HS-5 (cell line): ENCODE measurements around the gene TBC1D24.

ENCODE experiments used
- DNase-seq: peaks from one replicate; pipeline ENCODE4 v3.0.0-alpha.2; 2012; ENCODE audit warnings: low read depth

Gene TBC1D24

DNA sequence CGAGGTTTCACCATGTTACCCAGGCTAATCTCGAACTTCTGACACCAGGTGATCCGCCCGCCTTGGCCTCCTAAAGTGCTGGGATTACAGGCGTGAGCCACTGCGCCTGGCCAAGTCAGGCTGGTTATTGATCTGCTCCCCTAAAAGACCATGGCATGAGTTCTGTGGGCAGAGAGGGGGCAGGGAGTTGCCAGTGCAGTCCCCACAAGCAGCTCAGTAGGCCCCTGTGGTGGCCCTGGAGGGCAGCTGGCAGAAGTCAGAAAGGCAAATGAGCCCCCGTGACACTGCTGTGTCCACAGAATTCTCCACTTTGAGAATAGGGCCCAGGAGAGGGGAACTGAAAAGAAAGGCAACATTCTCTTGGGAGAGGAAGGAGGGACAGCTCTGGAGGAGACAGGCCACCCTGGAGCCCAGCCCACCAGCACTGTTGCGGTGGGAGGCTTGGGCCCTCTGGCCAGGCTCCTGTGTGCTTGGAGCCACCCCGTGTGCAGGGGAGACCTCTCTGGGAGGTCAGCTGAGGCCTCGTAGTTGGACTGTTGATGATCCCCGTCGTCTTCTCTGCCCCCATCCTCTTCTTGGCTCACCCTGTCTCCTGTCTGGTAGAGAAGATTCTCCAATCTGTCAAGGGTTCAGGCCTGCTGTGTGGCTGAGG is 43.2 kb downstream of the TBC1D24 start:
- no peak for DNase-seq

DNA sequence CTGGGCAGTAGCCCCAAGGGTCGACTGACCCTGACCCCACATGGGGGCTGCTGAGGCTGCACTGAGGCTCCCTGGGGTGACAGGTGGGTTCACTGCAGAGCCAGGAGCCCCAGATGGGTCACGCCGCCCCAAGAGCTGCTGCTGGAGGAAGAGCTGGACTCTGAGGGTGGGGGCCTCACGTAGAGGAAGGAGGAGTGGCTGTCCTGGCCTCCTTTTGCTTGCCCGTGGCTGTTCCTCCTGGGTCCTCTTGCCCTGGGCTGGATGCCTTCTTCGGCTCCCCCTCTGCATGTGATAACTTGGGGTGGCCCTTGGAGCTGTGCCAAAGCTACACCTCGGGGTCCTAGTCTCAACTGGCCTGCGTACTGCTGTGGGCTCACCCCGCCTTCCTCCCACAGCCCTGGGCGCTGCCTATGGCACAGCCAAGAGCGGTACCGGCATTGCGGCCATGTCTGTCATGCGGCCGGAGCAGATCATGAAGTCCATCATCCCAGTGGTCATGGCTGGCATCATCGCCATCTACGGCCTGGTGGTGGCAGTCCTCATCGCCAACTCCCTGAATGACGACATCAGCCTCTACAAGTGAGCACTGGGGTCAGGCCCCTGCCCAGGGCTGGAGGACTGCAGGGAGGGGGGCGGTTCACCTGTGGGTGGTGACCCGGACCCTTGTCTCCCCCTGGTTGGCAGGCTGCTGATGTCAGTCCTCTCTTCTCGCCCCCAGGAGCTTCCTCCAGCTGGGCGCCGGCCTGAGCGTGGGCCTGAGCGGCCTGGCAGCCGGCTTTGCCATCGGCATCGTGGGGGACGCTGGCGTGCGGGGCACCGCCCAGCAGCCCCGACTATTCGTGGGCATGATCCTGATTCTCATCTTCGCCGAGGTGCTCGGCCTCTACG is 44.1 kb downstream of the TBC1D24 start:
- DNase-seq: no peak

DNA sequence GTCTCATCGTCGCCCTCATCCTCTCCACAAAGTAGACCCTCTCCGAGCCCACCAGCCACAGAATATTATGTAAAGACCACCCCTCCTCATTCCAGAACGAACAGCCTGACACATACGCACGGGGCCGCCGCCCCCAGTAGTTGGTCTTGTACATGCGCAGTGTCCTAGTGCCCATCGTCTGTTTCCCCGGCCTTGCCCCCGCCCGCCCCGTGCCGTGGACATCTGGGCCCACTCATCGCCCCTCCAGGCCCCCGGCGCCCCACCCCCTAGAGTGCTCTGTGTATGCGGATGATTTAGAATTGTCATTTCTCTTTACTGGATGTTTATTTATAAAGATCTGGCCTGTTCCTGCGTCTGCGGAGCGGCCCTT is 44.8 kb downstream of the TBC1D24 start:
- DNase-seq: no peak

DNA sequence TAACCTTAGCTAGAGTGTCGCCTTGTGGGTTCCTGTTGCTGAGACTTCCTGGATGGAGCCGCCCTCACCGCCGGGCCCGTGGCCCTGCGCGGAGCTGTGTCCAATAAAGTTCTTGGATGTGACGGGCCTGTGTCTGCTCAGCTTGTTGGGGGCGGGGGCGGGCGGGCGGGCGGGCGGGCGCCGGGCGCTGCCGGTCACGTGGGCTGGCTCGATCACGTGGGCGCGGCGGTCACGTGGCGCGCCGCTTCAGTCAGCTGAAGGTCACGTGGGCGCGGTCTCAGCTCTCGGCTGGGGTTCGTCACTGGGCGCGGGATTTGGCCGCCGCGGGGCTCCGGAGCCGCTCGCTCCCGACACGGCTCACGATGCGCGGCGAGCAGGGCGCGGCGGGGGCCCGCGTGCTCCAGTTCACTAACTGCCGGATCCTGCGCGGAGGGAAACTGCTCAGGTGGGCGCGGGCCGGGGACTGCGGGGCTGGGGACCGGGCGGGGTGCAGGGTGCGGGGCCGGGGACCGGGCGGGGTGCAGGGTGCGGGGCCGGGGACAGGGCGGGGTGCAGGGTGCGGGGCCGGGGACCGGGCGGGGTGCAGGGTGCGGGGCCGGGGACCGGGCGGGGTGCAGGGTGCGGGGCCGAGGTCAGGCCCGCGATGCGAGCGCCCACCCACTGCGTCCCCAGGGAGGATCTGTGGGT is 45.3 kb downstream of the TBC1D24 start, which contains the start of gene AMDHD2:
Gene AMDHD2 (plus strand): TSS at position 275 of the 687 bp plus-strand sequence. CDS start 88 bp downstream, at position 363.
- DNase-seq: peak; percentile 39

DNA sequence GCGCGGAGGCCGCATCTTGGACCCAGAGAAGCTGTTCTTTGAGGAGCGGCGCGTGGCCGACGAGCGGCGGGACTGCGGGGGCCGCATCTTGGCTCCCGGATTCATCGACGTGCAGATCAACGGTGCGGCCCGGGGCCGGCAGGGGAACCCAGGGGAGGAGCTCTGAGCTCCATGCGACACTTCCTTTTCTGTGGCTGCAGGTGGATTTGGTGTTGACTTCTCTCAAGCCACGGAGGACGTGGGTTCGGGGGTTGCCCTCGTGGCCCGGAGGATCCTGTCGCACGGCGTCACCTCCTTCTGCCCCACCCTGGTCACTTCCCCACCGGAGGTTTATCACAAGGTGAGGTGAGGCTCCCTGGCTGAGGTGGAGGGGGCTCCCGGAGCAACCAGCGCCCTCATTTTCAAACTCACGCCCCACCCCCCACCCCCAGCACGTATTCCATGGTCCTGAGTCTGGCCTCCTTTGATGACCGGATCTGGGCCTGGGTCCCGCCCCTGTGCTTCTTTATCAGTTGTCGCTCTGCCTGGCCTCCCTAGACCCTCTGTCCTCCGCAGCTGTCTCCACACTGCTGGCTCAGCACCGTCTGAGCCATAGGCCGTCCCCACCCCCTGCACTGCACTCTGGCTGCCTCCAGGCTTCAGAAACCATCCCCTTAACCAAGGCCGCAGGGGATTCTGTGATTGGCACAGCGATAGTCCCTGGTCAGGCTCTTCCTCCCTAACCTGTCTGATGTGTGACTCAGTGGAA is 46.0 kb downstream of the TBC1D24 start:
- no peak for DNase-seq

DNA sequence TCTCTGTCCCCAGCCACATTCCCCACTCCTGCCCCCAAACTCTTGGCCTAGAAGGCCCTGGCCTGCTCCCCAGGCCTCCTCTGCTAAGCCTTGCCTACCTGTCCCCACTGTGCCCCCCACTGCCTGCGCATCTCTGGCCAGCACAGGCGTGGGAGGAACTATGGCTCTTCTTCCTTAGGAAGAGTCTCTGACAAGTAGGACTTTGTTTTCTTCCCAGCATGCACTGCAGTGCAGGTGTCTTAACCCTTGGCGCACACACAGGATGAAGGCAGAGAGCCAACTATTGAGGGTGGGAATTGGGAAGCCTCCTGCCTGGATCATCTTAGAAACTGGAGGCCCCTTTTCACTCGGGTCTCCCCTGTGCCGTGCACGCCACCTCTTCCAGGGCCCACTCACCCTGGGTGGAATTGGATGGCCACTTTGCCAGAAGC is 48.9 kb downstream of the TBC1D24 start:
- DNase-seq: no peak

DNA sequence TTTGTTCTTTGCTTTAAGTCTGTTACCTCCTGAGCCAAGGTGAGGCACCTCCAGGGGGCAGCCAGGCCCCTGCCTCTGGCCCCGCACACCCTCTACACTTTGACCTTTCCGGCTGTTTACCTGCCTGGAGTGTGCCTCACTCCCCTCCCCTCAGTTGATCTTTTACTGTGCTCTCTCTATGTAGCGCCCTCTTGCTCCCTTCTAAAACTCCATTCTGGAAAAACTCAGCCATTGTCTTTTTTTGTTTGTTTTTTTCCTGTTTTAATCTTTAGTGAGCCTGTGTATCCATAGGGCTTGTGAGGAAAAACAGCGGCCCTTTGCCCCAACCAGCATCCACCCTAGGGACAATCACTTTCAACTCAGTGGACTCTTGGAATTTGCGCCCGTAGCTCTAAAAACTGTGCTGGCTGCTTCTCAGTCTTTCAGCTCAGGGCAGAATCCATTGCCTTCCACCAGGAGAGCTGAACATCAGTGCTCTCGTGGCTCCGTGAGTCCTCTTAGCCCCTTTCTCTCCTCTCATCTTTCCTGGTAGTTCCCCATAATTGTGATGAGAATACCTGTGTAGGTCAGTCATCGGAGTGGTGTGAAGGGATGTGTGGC is 49.5 kb downstream of the TBC1D24 start:
- no peak for DNase-seq

DNA sequence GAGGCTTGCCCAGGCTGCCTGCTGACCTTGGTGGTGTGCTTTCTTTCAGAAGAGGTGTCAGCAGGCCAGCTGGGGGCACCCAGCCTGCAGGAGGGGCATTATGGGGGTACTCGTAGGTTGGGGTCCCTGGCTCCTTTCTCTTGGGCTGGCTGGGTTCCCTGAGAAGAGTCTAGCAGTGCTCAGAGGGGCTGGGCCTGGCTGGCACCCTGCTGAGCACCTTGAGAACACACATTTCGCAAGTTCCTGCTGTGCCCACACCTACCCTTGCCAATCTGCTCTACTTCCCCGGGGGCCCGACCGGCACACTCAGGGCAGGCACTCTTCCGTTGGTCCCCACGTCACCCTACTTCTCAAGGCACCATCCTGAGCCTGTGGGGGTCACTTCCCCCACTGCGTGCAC is 51.2 kb downstream of the TBC1D24 start:
- DNase-seq: no peak

DNA sequence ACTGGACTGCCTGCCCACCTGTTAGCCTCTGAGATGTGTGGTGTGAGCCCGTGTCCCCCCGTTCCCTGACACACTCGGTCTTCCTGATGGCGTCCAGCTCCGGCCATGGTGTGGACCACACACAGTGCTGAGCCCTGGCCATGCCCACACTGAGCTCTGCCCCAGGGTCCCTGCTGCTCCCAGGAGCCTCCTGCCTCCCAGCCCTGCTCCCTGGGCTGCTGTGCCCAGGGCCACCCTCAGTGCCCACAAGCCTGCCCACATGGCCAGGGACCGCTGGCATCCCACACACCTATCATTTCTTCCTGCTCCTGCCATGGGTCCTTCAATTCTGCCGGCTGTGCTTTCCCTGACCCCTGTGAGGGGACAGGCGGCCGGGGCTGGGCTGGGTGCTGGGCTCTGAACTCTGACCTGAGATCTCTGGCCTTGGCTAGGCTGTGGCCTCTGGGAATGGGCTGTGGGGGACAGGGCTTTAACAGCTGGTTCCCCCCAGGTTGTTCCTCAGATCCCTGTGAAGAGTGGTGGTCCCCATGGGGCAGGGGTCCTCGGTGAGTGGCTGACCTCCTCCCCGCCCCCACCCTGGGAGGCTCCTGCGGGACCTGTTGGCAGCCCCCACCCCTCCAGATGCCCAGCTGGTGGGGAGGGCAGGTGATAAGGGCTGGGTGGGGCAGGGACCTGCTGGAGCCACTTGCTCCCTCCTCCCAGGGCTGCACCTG is 52.3 kb downstream of the TBC1D24 start:
- no peak for DNase-seq

DNA sequence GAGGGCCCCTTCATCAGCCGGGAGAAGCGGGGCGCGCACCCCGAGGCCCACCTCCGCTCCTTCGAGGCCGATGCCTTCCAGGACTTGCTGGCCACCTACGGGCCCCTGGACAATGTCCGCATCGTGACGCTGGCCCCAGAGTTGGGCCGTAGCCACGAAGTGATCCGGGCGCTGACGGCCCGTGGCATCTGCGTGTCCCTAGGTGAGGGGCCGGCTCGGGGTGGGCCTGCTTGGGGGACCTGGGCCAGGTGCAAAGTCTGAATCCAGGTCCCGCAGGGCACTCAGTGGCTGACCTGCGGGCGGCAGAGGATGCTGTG is 52.8 kb downstream of the TBC1D24 start:
- DNase-seq: no peak

DNA sequence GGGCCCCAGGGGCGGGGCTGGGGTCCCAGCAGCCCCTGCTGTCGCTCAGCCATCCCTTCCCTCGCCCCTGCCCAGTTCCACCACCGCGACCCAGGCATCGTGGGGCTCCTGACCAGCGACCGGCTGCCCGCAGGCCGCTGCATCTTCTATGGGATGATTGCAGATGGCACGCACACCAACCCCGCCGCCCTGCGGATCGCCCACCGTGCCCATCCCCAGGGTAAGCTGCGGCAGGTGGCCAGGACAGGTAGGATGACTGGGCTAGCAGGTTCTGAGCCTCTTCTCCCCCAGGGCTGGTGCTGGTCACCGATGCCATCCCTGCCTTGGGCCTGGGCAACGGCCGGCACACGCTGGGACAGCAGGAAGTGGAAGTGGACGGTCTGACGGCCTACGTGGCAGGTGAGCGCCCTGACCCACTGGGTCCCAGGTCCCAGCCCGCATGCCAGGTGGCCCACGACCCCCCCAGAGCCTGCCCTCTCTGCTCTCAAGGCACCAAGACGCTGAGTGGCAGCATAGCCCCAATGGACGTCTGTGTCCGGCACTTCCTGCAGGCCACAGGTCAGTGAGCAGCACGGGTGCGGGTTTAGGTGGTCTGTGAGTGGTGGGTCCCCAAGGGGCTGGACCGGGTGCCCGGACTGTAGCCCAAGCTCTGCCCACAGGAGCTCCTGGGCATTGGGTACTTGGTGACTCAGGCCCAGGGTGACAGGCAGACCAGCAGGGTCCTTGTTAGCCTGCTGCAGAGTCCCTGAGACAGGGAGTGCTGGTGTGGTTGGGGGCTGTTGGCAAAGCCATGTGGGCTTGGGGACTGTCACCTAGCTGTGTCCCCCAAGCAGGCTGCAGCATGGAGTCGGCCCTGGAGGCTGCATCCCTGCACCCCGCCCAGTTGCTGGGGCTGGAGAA is 53.5 kb downstream of the TBC1D24 start:
- no peak for DNase-seq

DNA sequence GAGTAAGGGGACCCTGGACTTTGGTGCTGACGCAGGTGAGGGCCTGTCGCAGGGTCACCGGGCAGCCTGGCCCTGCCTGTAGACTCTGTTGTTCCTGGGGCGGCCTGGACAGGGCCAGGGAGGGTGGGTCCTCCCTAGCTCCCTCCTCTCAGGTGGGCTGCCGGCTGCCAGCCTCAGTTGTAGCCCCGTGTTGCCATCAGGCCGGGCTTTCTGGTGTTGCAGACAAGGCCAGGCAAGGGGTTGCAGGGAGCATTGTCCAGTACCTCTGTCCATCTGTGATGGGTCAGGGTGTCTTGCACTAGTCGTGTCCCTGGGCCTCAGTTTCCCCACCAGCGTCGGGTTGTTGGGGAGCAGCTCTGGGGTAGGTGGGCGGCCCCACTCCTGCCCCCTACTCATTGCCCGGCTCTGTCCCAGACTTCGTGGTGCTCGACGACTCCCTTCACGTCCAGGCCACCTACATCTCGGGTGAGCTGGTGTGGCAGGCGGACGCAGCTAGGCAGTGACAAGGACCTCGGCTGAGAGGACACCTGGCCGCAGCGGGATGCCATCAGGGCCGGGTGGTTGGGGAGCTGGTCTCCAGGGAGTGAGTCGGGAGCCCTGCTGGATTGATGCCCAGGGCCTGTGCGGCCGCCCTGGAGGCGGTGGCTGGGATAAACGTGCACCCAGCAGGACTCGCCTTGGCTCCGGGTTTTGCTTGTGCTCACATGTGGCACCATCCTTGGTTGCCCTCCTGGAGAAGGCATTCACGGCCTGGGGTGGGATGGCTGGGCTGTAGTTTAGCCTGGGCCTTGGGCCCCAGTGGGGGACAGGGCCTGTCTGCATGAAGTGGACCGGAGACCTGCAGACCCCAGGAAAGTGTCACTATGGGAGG is 54.4 kb downstream of the TBC1D24 start:
- DNase-seq: no peak

DNA sequence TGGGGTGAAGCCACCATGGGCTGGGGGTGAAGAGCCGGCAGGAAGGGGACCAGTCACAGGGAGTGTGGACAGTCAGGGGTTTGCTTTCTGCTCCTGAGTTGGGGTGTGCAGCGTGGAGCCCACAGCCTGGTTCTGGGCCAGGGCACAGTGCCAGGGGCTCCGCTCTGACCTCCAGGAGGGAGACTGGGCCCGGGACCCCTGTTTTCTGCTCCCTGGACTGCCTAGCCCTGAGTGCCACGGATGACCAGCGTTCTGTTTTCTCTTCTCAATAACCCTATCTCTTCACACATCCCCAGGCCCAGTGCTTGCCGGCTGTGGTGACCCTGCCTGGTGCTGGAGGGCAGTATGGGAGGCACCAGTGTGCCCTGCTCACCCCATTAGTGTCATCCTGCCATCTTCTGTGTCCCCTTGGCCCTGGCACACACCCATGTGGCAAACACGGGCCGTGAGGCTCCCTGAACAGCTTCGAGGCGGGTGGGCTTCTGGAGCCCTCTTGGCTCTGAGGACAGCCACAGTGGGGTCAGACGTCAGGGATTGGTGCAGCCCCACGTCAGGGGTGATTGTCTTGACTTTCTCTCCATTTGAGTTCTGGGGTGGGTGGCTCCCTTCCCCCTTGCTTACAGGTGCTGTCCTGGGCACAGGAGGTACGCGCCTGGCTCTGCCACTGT is 55.2 kb downstream of the TBC1D24 start:
- DNase-seq: no peak

DNA sequence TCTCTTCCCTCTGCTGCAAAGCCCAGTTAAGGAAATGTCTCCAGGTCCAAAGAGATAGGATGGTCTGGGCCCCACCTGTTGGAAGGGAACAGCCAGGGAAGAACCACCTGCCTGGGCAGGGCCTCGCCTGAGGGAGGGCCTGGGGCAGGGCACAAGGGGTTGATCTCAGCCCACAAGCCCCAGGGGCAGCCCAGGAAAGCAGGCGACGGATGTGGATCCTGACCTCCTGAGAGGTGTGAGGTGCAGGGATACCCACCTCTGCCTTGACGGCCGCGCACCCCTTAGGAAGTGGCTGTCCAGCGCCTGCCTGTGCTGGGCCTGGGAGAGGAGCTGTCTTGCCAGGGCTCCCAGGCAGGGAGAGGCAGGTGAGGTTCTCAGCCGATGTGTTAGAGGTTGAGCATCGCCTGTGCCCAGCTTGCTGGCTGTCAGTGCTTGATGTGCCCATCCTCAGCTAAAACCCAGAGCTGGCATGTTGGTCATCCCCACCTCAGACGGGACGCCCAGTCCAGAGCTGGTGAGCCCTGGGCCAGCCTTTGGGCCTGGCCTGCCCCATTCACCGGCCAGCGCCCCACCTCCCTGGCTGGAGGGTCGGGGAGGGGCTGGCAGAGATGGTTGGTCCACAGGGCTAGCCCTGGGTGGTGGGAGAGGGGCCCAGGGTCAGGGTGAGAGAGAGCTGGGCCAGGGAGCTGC is 55.8 kb downstream of the TBC1D24 start:
- DNase-seq: no peak

DNA sequence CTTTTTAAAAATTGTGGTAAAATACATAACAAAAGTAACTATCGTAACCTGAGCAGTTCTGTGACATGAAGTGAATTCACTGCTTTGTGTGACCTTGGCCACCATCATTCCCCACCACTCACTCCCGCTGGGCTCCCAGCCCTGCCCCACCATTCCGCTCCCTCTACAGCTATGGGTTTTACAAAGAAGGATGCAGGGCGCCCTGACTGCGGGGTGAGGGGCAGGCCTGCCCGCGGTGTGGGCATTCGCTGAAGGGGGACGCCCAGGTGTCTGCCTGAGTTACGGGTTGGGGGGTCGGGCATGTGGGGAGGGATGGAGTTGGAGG is 56.4 kb downstream of the TBC1D24 start, which contains the start of gene CEMP1:
Gene CEMP1 (minus strand): TSS at position 38 of the 325 bp plus-strand sequence. CDS start 335 bp downstream, outside the sequence.
- DNase-seq: no peak

DNA sequence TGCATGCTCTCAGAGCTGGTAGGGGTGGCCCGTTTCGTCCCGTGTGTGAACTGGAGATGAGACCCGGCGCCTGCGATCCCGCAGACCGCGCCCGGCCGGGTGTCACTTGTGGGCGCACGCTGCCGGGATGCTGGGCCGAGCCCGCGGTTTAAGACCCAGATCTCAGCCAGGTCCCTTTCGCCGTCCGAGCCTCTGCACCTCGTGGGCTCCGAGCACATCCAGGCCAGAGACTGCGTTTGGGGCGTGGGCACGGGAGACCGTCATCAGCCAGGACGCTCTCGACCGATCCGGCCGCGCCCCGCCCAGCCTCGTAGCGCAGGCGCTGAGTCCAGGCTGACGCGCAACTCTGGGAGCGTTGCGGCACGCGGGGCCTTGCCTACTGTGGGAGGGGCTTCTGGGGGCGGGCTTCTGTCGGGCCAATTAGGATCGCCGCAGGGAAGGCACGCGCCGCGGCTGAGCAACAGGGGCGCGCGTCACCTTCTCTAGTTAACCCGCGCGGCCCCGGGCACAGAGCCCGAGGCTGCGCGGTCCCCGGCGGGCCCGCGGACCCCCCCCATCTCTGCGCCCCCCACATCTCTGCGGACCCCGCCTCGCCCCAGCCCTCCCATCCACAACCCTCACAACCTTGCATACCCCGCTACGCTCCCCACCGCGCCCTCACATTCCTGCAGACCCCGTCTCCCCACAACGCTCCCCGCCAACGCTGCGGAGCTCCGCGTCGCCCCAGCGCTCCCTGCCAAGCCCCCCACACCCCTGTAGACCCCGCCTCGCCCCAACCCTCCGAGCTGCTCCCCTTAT is 57.0 kb downstream of the TBC1D24 start:
- DNase-seq: peak; percentile 77

DNA sequence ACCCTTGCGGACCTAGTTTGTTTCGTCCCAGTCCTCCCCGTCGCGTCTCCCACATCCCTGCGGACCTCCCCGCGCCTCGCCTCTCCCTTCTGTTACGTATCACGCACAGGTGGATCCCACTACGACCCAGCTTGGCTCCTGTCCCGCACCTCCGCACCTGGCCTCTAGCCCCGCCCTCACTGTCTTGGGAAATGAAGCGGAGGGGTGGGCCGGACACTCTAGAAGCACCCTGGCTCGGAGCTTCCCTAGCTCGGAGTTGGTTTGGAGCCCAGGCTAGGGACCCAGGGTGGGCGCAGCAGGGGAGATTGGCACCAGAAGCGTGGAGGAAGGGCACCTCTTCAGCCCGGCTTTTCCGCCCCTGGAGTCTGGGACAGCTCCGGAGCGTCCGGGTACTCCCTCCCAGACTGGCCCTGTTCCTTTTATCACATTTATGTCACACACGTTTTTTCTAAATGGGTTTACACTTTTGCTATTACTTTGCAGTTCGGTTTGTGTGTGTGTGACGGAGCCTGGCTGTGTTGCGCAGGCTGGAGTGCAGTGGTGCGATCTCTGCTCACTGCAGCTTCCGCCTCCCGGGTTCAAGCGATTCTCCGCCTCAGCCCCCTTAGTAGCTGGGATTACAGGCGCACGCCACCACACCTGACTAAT is 57.7 kb downstream of the TBC1D24 start:
- no peak for DNase-seq
